Measurements from ENCODE around the gene BEGAIN.
"Not testable (repeated sequence)": the region's sequence is repeated elsewhere in the genome, so short reads cannot be mapped to it uniquely, and the experiment has no call there.

GRCh38 chr14:100506053-100506452 is 81.2 kb downstream of the BEGAIN start:
- not testable (repeated sequence) for TF ChIP-seq EZH2phosphoT487 (IDR thresholded peaks at IDR 0.05; ENCODE audit: insufficient read depth, low read depth); EZH2 (IDR thresholded peaks at IDR 0.05; ENCODE audit: insufficient read depth, poor library complexity, severe bottlenecking)

Measured in GM23248 (cell line).